OCI-LY1 (cell line): ENCODE data around the gene CPNE7.

Source experiments
- H2AFZ ChIP-seq: fragments of 200-600 bp; sonication (generic), shearing (Covaris generic); 2 replicates; pipeline ENCODE4 v1.6.0; 2014; ENCODE audit warnings: antibody characterized with exemption, mild to moderate bottlenecking, low read length
- H3F3A ChIP-seq: fragments of 200-600 bp; sonication (generic), shearing (Covaris generic); 2 replicates; pipeline ENCODE4 v1.6.0; 2014; ENCODE audit warnings: mild to moderate bottlenecking, antibody characterized with exemption, low read length, moderate library complexity; ENCODE audit not compliant: insufficient read depth
- H3K27ac ChIP-seq: fragments of 200-600 bp; sonication (generic); 2 replicates; pipeline ENCODE4 v1.5.1; 2014; ENCODE audit warnings: low read length, mixed run types, mild to moderate bottlenecking, low read depth; ENCODE audit not compliant: poor library complexity, severe bottlenecking
- H3K27me3 ChIP-seq: fragments of 200-600 bp; sonication (generic); 2 replicates; pipeline ENCODE4 v1.6.0; 2014; ENCODE audit warnings: antibody characterized with exemption, mild to moderate bottlenecking, low read length, moderate library complexity; ENCODE audit not compliant: insufficient read depth
- H3K36me3 ChIP-seq: fragments of 200-600 bp; sonication (generic); 2 replicates; pipeline ENCODE4 v1.6.1; 2014; ENCODE audit warnings: mild to moderate bottlenecking, antibody characterized with exemption, low read length, moderate library complexity, mixed read lengths; ENCODE audit not compliant: insufficient read depth
- H3K4me1 ChIP-seq: fragments of 200-600 bp; sonication (generic); 2 replicates; pipeline ENCODE4 v1.5.1; 2014; ENCODE audit warnings: mild to moderate bottlenecking, low read length, moderate library complexity; ENCODE audit not compliant: insufficient read depth, severe bottlenecking
- H3K4me2 ChIP-seq: fragments of 200-600 bp; sonication (generic), shearing (Covaris generic); 2 replicates; pipeline ENCODE4 v1.6.1; 2014; ENCODE audit warnings: low read length
- H3K4me3 ChIP-seq: fragments of 200-600 bp; sonication (generic); 2 replicates; pipeline ENCODE4 v1.5.1; 2014; ENCODE audit warnings: low read length, low read depth, mild to moderate bottlenecking, mixed read lengths; ENCODE audit not compliant: poor library complexity, severe bottlenecking
- H3K79me2 ChIP-seq: fragments of 200-600 bp; shearing (Covaris generic); 2 replicates; pipeline ENCODE4 v1.6.1; 2016; ENCODE audit warnings: mixed run types, low read length, mixed read lengths; ENCODE audit not compliant: insufficient read depth
- H3K9ac ChIP-seq: fragments of 200-600 bp; sonication (generic), shearing (Covaris generic); 2 replicates; pipeline ENCODE4 v1.6.1; 2014; ENCODE audit warnings: mild to moderate bottlenecking, low read length, mixed read lengths
- H3K9me2 ChIP-seq: fragments of 200-600 bp; sonication (generic), shearing (Covaris generic); 2 replicates; pipeline ENCODE4 v1.6.1; 2014; ENCODE audit warnings: low read depth, mild to moderate bottlenecking, low read length, mixed read lengths
- H3K9me3 ChIP-seq: fragments of 200-600 bp; shearing (Covaris generic); 2 replicates; pipeline ENCODE4 v1.6.1; 2014; ENCODE audit warnings: low read length, mixed read lengths
- H4K20me1 ChIP-seq: fragments of 200-600 bp; sonication (generic), shearing (Covaris generic); 2 replicates; pipeline ENCODE4 v1.6.0; 2016; ENCODE audit warnings: mild to moderate bottlenecking, low read length; ENCODE audit not compliant: insufficient read depth
- EZH2 ChIP-seq: fragments of 200-600 bp; sonication (generic), shearing (Covaris generic); IDR thresholded peaks from 2 replicates; pipeline ENCODE4 v1.8.0; 2017; ENCODE audit warnings: borderline replicate concordance, mixed run types, mild to moderate bottlenecking, antibody characterized with exemption, low read length, moderate library complexity, mixed read lengths
- TF ChIP-seq, protein P1 (sequence below): fragments of 200-600 bp; sonication (generic), shearing (Covaris generic); IDR thresholded peaks from 2 replicates; pipeline ENCODE4 v1.5.1; 2017; ENCODE audit warnings: mild to moderate bottlenecking, antibody characterized with exemption, low read length, moderate library complexity, mixed read lengths

CPNE7 gene

DNA sequence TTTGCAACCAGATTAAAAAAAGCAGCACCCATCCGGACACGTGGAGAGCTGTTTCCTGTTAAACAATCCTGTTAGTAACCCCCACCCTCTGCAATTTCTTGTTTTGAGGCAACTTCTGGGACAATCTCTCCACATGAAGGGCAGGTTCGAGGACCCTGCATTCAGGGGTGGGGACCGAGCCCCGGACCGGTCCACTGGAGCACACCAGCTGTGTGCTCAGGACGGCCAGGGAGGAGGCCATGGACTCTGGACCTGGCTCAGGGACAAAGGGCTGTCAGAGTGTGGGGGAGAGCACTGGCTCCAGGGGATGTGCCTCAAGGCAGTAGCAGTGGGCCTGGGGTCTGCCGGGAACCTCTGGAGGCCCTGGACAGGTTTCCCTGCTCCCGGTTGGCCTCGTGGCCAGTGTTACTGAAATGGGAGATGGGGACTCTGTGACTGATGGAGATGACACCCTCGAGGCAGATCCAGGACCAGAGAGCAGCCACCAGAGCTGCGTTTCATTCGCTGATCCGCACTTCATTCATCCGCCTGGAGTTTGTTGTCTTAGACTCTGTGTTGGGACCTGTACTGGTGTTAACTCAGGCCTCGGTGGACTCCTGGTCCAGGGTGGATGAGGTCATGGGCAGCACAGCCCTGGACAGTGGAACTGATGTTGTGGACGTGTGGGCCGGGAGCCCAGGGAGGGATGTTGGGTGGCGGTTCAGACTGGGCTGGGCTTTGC is 2.9 kb upstream of the CPNE7 start:
- Histone ChIP-seq H4K20me1 (no peaks in the 10 kb centered on the region), H3K36me3 (no peaks in the 10 kb centered on the region), H3K9me3 (no peaks in the 10 kb centered on the region), H2AFZ (no peak overlapping the region), H3K9me2 (no peaks in the 10 kb centered on the region), H3F3A (no peaks in the 10 kb centered on the region), H3K9ac (no peak overlapping the region), H3K27me3 (peaks cover 24% of the 10 kb centered on the region), H3K27ac (no peak overlapping the region), H3K4me3 (no peak overlapping the region), H3K79me2 (no peaks in the 10 kb centered on the region), H3K4me1 (peaks cover 7% of the 10 kb centered on the region), H3K4me2 (no peak overlapping the region)
- TF ChIP-seq, protein P1, sequence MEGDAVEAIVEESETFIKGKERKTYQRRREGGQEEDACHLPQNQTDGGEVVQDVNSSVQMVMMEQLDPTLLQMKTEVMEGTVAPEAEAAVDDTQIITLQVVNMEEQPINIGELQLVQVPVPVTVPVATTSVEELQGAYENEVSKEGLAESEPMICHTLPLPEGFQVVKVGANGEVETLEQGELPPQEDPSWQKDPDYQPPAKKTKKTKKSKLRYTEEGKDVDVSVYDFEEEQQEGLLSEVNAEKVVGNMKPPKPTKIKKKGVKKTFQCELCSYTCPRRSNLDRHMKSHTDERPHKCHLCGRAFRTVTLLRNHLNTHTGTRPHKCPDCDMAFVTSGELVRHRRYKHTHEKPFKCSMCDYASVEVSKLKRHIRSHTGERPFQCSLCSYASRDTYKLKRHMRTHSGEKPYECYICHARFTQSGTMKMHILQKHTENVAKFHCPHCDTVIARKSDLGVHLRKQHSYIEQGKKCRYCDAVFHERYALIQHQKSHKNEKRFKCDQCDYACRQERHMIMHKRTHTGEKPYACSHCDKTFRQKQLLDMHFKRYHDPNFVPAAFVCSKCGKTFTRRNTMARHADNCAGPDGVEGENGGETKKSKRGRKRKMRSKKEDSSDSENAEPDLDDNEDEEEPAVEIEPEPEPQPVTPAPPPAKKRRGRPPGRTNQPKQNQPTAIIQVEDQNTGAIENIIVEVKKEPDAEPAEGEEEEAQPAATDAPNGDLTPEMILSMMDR: no peak

DNA sequence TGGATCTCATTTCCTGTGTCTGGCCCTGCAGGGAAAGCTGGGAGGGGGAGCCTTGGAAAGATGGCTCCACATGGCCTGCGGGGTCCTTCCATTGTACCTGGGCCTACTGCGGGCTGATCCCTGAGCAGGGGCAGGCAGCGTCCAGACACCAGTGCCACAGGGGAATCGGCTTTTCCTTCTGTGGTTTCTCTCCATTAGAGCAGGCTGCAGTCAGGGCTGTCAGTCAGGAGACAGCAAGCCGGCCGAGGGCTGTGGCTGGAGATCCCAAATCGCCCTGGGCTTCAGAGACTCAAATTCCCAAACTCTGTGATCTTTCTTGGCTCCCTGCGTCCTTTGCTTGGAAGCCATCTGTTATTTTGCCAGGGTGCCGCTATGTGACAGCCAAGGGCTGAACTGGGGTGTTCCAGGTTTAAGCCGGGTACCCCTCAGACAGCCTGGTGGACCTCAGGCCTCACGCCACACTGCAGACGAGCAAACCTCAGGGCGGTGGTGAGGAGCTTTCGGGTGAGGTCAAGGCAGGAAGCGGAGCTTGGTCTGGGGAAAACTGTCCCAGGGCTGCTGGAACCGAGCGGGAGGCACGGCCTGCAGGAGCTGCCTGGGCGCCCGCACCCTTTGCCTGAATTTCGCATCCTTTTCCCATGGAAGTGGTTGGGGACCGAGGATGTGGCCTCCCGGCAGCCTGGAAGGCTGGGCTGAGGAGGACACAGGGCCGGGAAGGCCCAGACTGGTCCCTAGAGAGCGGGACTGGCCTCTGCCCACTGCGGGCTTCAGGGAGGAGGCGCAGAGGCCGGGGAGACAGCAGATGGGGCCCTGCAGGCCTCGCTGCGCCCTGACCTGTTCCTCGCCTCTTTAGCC is 1.5 kb upstream of the CPNE7 start:
- Histone ChIP-seq H3K4me1 (peaks cover 7% of the 10 kb centered on the region), H3K79me2 (no peaks in the 10 kb centered on the region), H3K27me3 (peaks cover 24% of the 10 kb centered on the region), H3F3A (no peaks in the 10 kb centered on the region), H3K4me3 (no peak overlapping the region), H3K27ac (no peak overlapping the region), H2AFZ (no peak overlapping the region), H3K4me2 (peak overlapping the region; percentile 28; the same call in 1 of the 2 replicates), H3K9ac (no peak overlapping the region), H3K9me2 (no peaks in the 10 kb centered on the region), H3K36me3 (no peaks in the 10 kb centered on the region), H4K20me1 (no peaks in the 10 kb centered on the region), H3K9me3 (no peaks in the 10 kb centered on the region)
- TF ChIP-seq EZH2: no peak
- TF ChIP-seq, protein P1: no peak

DNA sequence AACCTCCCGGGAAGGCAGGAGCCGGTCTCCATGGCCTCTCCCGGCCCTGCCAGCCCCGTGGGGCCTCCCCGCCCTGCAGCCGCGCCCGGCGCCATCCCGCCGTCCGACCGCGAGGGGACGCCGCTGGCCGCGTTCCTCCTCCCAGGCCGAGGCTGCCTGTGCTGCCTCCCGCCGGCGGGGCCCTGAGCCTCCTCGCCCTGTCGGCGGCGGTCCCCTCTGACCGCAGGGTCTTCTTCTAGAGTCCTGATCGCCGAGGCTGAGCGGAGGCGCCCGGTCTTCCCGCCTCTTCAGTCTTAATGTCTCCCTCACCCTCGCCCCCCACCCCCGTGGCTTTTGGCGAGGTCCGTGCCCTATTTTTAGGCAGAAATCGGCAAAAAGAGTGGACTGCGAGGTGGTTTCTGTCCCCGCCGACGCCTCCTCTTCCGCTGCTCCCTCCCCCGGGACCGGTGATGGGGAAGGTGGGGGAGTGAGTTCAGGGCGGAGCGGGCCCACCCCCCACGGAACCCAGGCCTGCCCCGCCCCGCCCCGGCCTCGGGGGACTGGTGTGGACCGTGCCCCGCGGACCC is 794 bp upstream of the CPNE7 start:
- H3K27ac ChIP-seq: no peak overlapping the region
- peak overlapping the region; percentile 35 for H3K4me3 ChIP-seq
- H3K9me2 ChIP-seq: no peaks in the 10 kb centered on the region
- no peaks in the 10 kb centered on the region for H3K36me3 ChIP-seq
- no peaks in the 10 kb centered on the region for H3K79me2 ChIP-seq
- peaks cover 7% of the 10 kb centered on the region for H3K4me1 ChIP-seq
- H2AFZ ChIP-seq: no peak overlapping the region
- TF ChIP-seq, protein P1: peak; percentile 72
- TF ChIP-seq EZH2: no peak
- peak overlapping the region; percentile 28 for H3K4me2 ChIP-seq
- peaks cover 21% of the 10 kb centered on the region for H3K27me3 ChIP-seq
- H3F3A ChIP-seq: no peaks in the 10 kb centered on the region
- no peaks in the 10 kb centered on the region for H4K20me1 ChIP-seq
- no peak overlapping the region for H3K9ac ChIP-seq
- no peaks in the 10 kb centered on the region for H3K9me3 ChIP-seq
